ENCODE data around the gene TGFB1.

The TGFB1 gene

DNA sequence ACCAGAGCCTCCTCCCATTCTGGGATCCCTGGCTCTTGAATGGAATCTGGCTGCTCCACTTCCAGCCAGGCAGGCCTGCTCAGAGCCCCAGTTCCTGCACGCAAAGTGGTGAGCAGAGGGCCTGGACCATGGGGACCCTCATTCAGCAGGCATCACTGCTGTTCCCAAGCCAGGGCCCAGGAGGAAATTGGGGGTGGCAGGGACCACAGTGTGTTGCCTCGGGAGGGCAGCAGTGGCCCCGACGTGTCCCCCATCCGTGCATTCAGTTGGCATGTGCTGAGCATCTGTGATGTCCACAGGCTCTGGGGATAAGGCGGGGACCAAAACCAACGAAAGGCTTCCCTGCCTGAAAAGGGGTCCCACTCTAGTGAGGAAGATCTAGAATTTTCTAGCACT is 32.5 kb downstream of the TGFB1 start:
- DNase-seq (ENCODE audit: low read depth): no peak

DNA sequence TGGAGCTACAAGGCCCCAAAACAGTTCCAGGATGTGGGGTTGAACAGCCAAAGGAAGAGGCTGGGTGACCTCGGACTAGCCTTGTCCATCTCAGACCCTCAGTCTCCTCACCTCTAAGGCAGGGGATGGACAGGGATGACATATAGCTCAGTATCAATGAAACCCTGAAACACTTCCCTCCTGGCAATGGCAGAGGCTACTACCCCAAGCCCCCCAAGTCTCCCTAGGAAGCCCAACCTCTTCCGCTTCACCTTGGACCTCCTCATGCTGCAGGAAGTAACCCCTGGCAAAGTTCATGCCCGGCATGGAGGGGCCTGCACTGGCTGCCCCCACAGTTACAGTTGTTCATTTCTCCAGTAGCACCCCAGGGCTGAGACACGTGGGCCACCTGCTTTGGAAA is 33.2 kb downstream of the TGFB1 start:
- DNase-seq (ENCODE audit: low read depth): no peak

DNA sequence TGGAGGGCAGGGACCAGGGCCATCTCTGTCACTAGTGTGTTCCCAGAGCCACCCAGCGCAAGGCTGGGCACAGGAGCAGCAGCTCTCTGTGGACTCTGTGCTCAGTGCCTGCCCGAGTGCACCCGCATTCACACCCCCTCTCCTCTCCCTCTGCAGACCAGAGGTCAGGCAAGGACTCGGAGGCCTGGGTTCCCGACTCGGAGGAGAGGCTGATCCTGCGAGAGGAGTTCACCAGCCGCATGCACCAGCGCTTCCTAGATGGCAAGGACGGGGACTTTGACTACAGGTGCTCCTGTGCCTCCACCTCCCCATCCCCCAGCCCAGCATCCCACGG is 33.6 kb downstream of the TGFB1 start:
- DNase-seq (ENCODE audit: low read depth): no peak

DNA sequence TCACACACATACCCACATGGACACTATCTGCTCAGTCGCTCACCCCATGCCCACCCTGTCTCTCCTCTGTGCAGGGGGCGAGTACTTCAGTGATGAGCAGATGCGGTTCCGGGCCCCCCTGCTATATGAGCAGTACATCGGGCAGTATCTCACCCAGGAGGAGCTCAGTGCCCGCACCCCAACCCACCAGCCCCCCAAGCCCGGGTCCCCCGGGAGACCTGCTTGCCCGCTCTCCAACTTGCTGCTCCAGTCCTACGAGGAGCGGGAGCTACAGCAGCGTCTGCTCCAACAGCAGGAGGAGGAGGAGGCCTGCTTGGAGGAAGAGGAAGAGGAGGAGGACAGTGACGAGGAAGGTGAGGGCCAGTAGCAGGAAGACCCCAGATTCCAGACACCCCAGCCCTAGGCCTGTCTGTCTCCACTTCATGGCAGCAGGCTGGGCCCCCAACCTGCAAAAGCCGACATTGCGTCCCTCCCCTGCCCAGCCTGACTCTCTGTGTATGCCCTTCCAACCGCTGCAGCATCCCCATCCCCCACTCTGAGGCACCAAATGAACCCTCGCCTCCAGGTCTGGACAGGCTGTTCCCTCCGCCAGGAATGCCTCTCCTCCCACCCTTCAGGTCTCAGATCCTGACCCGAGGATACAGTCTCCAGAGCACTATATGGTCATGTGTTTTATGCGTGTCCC is 34.1 kb downstream of the TGFB1 start:
- DNase-seq (ENCODE audit: low read depth): no peak

DNA sequence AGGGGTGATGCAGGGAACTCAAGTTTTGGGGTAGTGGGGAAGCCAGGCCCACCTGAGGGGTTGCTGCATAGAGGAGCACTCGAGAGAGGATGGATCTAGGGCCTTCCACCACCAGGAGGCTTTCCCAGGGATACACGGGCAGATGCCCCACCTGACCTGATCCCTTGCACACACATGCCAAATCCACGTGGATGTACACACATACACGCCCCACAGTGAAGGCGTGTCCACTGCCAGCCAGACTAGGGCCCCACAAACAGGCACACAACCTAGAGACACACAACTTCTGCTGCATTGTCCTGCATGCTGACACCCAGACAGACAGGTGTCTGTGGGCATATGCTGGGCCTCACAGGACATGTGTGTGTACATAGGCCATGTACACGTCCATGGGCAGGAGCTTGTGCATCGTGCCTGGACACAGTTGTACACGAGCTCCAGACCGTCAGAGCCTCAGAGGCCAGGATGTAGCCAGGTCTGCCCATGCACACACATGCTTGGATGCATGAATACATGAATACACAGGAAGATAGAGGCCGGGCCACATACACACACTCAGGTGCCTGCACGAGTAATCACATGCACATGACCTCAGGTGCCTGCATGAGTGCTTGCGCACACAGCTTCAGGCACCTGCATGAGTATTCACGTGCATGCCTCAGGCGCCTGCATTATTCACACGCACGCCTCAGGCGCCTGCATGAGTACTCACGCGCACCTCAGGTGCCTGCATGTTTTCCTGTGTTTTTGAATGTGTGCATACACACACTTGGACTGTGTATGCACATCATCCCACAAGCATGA is 34.8 kb downstream of the TGFB1 start:
- no peak for DNase-seq (ENCODE audit: low read depth)

DNA sequence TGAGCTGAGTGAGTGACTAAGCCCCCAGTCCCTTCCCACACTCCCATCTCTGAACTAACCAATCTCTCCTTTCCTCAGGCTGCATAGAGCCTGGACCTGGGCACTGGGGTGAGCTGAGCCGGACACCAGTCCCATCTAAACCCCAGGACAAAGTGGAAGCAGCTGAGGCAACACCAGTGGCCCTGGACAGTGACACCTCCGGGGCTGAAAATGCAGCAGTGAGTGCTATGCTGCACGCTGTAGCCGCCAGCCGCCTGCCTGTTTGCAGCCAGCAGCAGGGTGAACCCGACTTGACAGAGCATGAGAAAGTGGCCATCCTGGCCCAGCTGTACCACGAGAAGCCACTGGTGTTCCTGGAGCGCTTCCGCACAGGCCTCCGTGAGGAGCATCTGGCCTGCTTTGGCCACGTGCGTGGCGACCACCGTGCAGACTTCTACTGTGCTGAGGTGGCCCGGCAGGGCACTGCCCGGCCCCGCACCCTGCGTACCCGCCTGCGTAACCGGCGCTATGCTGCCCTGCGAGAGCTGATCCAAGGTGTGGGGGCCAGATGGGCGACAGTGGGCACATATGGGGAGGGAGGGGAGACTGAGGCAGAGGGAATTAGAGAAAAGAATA is 37.3 kb downstream of the TGFB1 start:
- DNase-seq (ENCODE audit: low read depth): no peak

DNA sequence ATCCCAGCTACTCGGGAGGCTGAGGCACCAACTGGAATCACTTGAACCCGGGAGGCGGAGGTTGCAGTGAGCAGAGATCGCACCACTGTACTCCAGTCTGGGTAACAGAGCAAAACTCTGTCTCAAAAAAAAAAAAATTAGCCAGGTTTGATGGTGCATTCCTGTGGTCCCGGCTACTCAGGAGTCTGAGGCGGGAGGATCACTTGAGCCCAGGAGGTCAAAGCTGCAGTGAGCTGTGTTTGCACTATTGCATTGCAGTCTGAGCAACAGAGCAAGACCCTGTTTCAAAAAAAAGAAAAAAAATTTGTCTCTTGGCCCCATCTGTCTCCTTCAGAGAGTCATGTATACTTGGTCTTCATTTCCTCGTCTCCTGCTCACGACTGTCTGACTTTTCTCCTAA is 42.1 kb downstream of the TGFB1 start:
- DNase-seq (ENCODE audit: low read depth): no peak

DNA sequence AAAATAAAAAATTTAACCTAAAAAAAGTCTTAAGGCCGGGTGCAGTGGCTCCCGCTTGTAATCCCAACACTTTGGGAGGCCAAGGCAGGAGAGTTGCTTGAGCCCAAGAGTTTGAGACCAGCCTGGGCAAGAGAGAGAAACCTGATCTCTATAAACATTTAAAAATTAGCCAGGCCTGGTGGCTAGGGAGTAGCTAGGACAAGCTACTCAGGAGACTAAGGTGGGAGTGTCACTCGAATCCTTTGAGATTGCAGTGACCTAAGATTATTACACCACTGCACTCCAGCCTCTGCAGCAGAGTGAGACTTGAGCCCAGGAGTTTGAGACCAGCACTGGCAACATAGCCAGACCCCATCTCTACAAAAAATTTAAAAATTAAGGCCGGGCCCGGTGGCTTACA is 42.6 kb downstream of the TGFB1 start:
- no peak for DNase-seq (ENCODE audit: low read depth)

DNA sequence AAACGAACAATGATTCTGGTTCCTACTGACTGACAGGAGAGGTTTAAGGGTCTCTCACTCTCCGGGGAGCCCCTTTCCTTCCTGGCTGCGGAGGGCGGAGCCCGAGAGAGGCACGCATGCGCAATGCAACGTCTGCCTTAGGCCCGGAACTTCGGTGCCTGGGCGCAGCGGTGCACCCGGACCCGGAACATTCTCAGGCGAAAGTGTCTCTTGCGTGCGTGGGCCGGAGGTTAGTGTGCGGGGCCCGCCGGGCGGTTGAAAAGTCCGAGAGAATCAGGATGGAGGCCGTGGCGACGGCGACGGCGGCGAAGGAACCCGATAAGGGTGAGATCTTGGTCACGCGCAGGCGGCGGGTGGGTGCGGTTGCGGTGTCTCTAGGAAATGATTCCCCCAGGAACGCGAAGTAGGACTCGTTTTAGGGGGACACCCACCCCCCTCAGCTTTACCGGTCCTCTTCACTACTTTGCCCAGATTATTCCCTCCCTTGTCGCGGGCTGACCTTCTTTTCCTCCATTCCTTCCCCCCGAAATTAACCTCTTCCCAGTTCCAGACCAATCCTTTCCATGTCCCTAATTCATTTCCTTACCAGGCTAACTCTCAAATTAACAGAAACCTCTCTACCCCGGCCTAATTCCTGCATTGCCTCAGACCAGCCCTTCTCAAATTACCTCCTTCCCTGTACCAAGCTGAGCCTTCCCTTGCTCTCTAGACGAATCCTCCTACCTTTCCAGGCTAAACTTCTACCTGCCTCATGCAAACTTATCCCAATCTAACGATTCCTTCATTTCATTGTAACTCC is 43.5 kb downstream of the TGFB1 start, which contains the start of gene CCDC97:
TSS of gene CCDC97 (plus strand) at position 140 of the 799 bp plus-strand sequence. CDS start at position 279, 139 bp downstream.
- peak; percentile 94 for DNase-seq (ENCODE audit: low read depth)

DNA sequence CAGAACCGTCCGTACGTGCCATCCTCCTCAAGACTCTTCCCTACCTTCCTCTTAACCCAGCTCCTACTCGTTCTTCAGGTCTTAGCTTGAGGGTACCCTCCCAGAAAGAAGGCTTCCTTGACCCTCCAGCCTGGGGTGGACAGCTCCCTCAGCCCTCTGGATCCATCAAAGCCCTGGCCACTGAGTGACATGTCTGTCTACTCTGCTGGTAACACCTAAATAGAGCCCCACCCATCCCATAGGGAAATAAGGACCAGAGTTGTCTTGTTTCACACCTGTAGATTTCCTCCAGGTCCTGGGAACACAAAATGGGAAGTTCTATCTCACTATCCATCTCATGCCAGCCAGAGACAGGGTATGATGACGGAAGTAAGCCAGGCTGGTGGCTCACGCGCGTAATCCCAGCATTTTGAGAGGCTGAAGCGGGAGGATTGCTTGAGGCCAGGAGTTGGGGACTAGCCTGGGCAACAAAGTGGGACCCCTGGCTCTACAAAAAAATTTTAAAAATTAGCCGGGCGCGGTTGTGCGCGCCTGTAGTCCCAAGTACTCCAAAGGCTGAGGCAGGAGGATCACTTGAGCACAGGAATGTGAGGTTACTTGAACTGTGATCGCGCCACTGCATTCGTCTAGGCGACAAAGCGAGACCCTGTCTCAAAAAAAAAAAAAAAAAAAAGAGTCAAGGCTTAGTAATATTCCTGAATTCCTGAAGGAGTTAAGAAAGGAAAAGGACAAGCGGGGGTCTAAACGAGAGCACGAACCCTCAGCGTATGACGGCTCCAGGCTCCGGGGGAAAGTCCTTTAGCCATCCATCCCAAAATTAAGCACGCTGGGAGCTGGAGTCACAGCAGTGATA is 44.3 kb downstream of the TGFB1 start:
- DNase-seq (ENCODE audit: low read depth): no peak

DNA sequence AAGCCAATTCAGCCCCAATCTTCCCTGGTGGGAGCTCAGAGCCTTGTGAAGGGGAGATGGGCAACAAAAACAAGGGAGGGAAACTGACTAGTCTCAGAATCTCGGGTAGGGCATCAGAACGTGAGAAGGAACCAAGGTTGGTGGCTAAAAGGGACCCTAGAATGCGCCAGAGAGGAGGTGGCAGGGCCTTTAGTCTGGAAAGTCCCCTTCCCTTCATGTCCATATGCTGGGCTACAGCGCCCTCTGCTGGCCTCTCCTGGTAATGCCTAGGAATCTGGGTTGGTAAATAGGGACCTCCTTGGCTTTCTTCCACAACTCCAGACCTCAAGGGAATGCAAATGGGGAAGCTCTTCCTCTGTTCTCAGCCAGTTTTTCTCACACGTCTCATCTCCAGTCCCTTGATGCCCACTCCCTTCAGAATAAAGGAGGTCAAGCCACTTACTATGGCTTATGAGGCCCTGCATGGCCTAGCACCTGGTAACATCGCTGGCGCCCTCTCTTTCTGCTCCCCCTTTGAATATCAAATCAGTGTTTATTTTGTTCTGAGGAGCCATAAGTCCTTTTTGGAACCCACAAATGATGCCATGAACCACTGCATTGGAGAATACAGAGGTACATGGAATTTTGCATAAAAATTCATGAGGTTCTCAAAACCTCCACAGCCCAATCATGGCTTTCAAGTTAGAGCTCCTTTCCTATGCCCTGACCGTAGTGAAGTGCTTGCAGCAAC is 45.1 kb downstream of the TGFB1 start:
- DNase-seq (ENCODE audit: low read depth): peak; percentile 93

DNA sequence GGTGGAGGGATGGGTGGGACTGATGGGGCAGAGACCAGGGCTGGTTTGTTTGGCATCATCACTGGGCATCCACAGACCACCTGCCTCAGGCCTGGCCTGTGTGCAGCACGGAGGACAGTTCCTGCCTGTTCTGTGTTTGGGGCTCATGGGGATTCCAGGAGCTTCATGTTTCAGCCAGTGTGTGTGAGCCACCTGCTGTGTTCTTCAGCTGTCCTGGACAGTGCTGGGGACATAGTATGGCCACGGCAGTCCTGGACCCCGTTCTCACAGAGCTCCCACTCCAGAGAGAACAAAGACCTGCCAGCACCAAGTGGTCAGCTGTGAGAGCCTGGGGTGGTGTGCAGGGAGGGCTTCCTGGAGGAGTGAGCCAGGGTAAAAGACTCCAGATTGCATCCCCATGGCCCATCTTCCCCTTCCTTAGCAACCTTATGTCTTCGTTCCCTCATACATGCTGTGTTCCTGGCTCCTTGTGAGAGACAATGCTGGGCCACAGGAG is 45.7 kb downstream of the TGFB1 start:
- DNase-seq (ENCODE audit: low read depth): no peak

DNA sequence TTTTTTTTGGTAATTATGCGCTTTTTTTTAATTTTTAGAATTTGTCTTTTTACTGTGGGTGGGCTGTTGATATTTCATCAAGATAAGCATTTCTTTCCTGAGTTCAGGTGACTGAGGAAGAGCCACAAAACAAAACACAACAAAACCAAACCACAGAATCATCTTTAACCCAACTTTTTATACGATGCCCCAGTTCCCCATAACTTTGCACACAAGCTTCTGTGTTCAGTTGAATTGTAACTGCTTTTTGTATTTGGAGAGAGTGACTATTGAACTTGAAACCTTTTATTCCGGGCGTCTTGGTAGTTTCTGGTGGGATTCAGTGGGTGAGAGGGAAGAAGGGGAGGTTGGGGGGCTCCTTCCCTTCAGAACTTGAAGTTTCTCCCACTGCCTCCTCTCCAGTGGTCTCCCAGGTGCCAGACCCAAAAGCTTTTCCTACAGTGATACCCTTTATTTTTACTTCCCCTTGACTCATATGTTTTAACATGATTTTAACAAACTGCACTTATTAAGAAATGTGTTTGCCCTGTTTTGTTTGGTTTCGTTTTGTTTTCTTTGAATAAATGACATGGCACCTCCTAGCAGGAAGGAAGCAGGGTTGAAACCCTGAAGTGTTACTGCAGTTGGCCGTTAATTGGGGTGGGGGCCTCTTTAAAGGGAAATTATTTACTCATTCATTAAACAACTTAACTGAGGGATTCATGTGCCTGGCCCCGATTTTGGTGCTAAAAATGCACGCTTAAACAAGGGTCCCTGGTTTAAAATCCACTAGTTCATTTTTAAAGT is 46.4 kb downstream of the TGFB1 start:
- no peak for DNase-seq (ENCODE audit: low read depth)

DNA sequence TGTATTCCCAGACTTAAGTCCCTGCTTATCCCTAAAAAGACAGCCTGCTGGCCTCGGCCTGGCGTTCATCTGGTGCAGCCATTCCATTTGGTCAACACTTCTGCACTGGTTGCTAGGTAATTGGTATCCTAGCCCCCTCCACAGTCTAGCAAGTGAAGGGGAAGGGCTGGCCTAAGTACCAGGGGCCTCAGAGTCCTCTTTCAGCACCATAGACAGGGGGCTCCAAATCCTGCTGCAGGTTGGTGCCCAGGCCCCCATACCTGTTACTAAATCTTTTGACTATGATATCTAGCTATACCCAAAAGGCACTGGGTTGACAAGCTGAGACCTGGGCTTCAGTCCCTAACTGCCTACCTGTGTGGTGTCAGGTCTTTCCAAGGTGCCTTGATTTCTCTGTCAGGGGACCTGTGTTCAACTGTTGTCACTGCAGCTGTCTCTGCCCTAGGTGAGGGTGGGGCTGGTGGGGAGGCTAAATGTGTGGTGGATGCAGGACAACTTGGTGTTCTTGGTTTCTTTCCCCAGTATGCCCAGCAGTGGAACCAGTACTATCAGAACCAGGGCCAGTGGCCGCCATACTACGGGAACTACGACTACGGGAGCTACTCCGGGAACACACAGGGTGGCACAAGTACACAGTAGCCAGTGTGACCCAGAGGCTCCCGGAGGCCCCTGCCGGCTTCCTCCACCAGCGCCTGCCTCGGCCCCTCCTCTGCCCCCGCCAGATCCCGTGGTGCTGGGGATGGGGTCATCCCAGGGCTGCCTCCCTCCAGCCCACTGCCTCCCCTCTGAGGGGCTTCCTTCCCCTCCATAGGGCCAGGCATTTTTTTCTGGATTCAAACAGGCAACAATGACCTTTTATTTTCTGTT is 47.6 kb downstream of the TGFB1 start:
- DNase-seq (ENCODE audit: low read depth): no peak

DNA sequence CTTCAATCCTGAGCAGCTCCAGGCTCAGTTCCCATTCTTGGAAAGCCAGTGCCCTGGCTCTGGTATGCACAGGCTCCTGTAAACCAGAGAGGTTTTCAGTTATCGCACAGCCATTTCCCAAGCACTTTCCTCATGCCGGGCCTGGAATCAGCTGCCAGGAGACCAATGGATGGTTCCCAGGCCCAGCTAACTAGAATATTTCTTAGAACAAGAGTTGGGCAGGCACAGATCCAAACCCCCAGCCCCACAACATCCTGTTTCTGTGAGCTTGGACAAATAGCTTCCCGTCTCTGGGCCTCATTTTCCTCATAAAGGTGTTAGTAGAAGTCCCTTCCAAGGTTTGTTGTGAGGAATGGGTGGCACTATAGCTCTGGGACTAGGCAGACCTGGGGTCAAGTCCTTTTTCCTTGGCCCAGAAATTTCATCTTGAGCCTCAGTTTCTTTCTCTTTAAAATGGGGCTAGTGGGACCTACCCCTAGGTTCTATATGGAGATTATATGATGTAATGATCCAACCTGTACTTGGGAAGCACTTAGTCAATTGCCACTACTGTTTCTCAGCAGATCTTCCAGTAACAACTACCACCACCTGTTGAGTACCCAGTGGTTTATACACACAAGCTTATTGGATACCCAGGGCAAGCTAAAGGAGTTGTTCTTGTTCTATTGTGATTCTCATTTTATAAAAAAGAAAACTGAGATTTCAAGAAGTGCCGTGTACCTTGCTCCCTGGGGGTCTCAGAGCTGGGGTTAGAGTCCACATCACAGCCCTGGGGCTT is 48.8 kb downstream of the TGFB1 start:
- DNase-seq (ENCODE audit: low read depth): no peak

DNA sequence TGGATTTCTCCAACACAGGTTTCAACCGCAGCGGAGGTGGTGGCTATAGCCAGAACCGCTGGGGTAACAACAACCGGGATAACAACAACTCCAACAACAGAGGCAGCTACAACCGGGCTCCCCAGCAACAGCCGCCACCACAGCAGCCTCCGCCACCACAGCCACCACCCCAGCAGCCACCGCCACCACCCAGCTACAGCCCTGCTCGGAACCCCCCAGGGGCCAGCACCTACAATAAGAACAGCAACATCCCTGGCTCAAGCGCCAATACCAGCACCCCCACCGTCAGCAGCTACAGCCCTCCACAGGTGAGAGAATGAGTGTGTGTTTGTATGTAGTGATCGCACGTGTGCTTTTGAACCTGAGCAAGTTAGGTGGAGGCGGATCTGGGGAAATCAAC is 49.8 kb downstream of the TGFB1 start:
- DNase-seq (ENCODE audit: low read depth): no peak

DNA sequence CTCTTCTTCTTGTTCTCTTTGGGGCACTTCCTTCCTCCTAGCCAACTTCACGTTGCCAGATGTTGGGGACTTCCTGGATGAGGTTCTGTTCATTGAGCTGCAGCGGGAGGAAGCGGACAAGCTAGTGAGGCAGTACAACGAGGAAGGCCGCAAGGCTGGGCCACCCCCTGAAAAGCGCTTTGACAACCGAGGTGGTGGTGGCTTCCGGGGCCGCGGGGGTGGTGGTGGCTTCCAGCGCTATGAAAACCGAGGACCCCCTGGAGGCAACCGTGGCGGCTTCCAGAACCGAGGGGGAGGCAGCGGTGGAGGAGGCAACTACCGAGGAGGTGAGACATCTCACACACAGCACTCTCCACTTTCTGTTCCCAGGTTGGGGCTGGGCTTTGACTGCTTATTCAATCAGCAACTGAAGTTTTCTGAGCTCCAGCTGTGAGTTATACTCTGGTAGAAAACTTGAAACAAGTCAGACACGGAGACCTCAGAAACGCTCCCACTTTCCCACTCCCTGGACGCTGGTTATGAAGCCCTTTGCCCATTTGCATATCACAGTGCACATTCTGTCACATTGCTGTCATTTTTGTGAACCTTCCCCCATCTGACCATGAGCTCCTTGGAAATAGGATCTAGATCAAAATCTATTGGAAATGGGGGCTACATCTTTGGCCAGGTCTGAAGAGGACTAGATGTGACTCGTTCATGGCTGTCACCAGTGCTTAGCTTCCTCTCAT is 50.9 kb downstream of the TGFB1 start:
- DNase-seq (ENCODE audit: low read depth): no peak

All from HS-27A (cell line).